VCaP (cell line): ENCODE measurements around the gene LRRC56.

Source experiments
- H3K27ac ChIP-seq: fragments of 450-650 bp; 2 replicates; pipeline ENCODE4 v1.5.1; 2017
- CTCF ChIP-seq: fragments of 450-650 bp; conservative IDR thresholded peaks from 2 replicates; pipeline ENCODE4 v1.5.1; 2017; ENCODE audit warnings: mild to moderate bottlenecking, moderate library complexity

LRRC56 gene

GRCh38 chr11:540583-541432 is 3.5 kb downstream of the LRRC56 start:
- no peak overlapping the region for H3K27ac ChIP-seq
- no peak for TF ChIP-seq CTCF

DNA sequence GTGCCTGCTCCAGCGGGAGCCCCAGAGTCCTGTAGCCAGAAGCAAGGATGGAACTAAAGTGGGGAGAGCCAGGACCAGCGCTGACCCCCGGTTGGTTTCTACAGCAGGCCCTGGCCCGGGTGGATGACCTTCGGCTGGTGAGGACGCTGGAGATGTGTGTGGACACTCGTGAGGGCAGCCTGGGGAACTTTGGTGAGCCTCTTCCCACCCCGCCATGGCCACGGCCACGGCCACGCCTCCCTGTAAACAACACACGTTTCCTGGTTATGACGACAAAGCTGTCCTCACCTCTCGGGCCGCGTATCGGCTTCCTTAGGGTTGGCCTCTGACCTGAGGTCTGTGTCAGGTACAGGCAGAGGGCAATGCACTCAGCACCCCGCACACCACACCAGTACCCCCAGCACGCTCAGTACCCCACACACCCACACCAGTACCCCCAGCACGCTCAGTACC is 4.1 kb downstream of the LRRC56 start:
- no peak for TF ChIP-seq CTCF
- H3K27ac ChIP-seq: no peak overlapping the region

- TF ChIP-seq CTCF: no peak
- H3K27ac ChIP-seq: no peak overlapping the region
Observed at GRCh38 chr11:544817-545166, 7.5 kb downstream of the LRRC56 start.

DNA sequence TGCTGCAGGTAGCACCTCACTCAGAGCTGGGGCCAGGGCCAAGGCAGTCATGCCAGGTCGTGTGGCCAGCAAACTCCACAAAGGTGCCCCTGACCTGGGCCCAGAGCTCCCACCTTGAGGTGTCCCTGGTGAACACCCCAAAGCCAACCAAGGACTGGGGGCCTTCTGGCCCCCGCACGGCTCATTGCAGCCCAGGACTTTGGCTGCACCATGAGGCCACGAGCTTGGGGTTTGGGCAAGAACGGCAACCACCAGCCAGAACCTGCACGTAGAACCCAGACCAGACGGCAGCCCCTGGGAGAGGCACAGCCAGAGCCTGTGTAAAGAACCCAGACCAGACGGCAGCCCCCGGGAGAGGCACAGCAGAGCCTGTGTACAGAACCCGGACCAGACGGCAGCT is 7.8 kb downstream of the LRRC56 start:
- no peak overlapping the region for H3K27ac ChIP-seq

GRCh38 chr11:548700-549603 is 11.6 kb downstream of the LRRC56 start:
- no peak overlapping the region for H3K27ac ChIP-seq
- no peak for TF ChIP-seq CTCF

More for the DNA sequence above, 7.8 kb downstream of the LRRC56 start:
- no peak for TF ChIP-seq CTCF

GRCh38 chr11:550021-550745 is 12.9 kb downstream of the LRRC56 start:
- no peak for TF ChIP-seq CTCF
- no peak overlapping the region for H3K27ac ChIP-seq

GRCh38 chr11:550746-551085 is 13.4 kb downstream of the LRRC56 start:
- no peak for TF ChIP-seq CTCF
- H3K27ac ChIP-seq: no peak overlapping the region
